LNCAP (cell line): ENCODE data around the gene DDX54.

Experiments
- CTCF ChIP-seq: fragments of 450-650 bp; IDR thresholded peaks from 2 replicates; pipeline ENCODE4 v1.5.1; 2017; ENCODE audit warnings: mild to moderate bottlenecking

Gene DDX54

GRCh38 chr12:113171543-113171942, 13.7 kb downstream of the DDX54 start:
- TF ChIP-seq CTCF = no peak

- no peak for TF ChIP-seq CTCF
These were observed 14.4 kb downstream of the DDX54 start for GRCh38 chr12:113170926-113171325.

DNA sequence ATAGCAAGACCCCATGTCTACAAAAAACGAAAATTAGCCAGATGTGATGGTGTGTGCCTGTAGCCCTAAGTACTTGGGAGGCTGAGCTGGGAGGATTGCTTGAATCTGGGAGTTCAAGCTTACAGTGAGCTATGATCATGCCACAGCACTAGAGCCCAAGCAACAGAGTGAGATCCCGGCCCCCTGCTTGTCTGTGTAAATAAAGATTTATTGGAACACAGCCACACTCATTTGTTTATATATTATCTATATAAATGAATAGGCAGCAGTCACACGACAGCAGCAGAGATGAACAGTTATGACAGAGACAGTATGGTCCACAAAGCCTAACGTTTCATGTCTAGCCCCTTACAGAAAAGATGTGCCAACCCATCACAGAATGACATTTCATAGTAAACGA, 14.8 kb downstream of the DDX54 start:
- no peak for TF ChIP-seq CTCF

GRCh38 chr12:113169697-113170096, 15.6 kb downstream of the DDX54 start:
- TF ChIP-seq CTCF = no peak

DNA sequence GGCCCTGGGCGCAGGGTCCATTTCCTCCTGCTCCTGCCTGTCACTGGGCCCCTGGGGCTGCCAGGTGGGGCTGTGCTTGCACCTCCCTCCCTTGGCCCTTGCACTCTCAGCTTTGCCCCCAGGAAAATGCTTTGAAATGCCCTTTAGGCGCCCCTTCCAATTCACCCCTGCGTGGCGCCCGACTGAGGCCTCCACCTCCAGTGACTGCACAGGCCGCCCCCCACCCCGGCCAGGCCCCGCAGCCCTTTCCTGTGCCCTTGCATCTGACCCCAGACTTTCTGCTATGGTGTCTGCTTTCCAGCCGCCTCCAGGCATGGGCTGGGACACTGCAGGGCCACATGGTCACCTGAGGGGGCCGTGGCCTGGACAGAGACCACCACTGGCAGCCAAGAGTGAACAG, 17.4 kb downstream of the DDX54 start:
- TF ChIP-seq CTCF = no peak

DNA sequence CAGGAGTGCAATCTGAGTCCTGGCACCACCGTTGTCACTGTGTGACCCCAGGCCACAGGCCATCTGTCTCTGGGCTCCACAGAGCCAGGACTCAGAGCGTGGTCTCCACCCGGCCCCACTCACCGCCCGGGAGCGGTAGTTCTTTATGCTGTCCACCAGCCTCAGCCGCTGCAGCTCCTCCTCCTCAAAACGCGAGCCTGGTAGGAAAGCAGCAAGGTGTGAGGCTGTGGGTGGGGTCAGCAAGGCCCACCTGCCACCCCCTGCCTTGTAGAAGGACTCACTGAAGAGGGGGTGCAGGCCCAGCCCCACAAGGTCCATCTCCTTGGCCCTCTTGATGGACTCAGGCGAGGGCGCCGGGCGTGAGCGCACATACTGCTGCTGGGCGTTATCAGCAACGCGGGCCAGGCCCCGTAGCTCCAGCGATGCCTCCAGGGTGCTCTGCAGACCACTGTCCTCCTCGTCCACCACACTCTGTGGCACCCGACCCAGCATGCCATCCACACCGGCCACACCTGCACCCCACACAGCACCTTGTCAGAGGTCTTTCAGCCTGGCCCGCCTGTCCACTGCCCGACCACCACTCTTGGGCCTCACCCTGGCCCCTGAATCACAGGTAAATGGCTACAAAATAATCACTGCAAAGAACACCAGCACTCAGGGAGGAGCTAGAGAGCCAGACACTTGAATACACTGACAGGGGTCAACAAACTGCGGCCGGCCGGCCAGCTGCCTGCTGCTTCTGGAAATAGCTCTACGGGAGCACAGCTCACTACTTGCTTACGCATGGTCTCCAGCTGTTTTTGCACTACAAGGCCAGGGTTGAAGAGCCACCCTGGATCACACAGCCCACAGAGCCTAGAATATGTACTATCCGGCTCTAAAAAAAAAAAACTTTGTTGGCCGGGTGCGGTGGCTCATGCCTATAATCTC, 19.5 kb downstream of the DDX54 start:
- no peak for TF ChIP-seq CTCF

GRCh38 chr12:113164014-113164413, 21.3 kb downstream of the DDX54 start:
- TF ChIP-seq CTCF = no peak
